T-helper 17 cell (primary cell): ENCODE data around the gene XCR1. TPM values are rescaled to one million over a fixed set of nuclear protein-coding genes. Genes with fewer than 3 reads are reported as not detected.
"Not testable (repeated sequence)": the region's sequence is repeated elsewhere in the genome, so short reads cannot be mapped to it uniquely, and the experiment has no call there.

Source experiments
- ATAC-seq: fragments of 150-1000 bp; cut with Tn5 transposase; 2 replicates; pipeline ENCODE4 v1.10.0; 2021; ENCODE audit warnings: mild to moderate bottlenecking, moderate library complexity
- DNase-seq, 3 donors: peaks; one replicate each; pipeline versions ENCODE4 v3.0.0 to v3.0.0-alpha.2; 2020 to 2021
- H3K9me3 ChIP-seq: one replicate; pipeline ENCODE4 v1.7.0; 2013; ENCODE audit warnings: low read length, mild to moderate bottlenecking; ENCODE audit not compliant: control insufficient read depth, poor library complexity, severe bottlenecking
- H3K27ac Mint-ChIP-seq: one replicate; pipeline ENCODE4 v1.8.0; 2022; ENCODE audit warnings: mild to moderate bottlenecking, moderate library complexity, mixed read lengths
- H3K27me3 Mint-ChIP-seq: one replicate; pipeline ENCODE4 v1.8.0; 2022; ENCODE audit warnings: mixed read lengths
- H3K36me3 Mint-ChIP-seq: one replicate; pipeline ENCODE4 v1.8.0; 2022; ENCODE audit warnings: low read depth, mixed read lengths
- H3K4me1 Mint-ChIP-seq: one replicate; pipeline ENCODE4 v1.8.0; 2022; ENCODE audit warnings: mild to moderate bottlenecking, mixed read lengths
- H3K4me3 Mint-ChIP-seq: one replicate; pipeline ENCODE4 v1.8.0; 2022; ENCODE audit warnings: mild to moderate bottlenecking, moderate library complexity, mixed read lengths
- total RNA-seq, 4 donors: library from RNA in 2 of 4; stranded (reverse) in 2 of 4; gene quantifications; one replicate each; pipeline ENCODE4 v1.2.3 and lab custom pipeline; 2022 to 2026

Gene XCR1
- total RNA-seq, 2 donors from 2014 or later = 0.08 TPM; not detected in 1

GRCh38 chr3:46010519-46011113 lies 16.7 kb downstream of the XCR1 start:
- no peak overlapping the region for H3K27ac Mint-ChIP-seq

DNA sequence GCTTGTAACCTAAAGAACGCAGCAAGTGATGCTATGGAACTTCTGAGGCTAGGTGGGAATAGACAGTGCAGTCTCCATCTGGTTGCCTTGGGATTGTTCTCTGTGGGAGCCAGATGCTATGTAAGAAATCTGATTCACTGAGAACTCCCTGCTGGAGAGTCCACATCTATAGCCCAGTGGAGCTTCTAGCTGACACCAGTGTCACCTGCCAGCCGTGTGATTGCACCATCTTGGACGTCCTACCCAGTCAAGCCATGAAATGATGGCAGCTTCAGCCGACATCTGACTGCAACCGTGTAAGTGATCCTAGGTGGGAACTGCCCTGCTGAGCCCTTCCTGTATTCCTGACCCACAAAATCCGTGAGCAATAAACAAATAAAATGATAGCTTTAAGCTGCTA lies 19.2 kb downstream of the XCR1 start:
- H3K9me3 ChIP-seq = no peaks in the 10 kb centered on the region
- no peak overlapping the region for H3K27ac Mint-ChIP-seq
- no peaks in the 10 kb centered on the region for H3K36me3 Mint-ChIP-seq
- H3K27me3 Mint-ChIP-seq = no peaks in the 10 kb centered on the region
- DNase-seq (no peak), ATAC-seq (no peak)
- no peak overlapping the region for H3K4me3 Mint-ChIP-seq
- H3K4me1 Mint-ChIP-seq = peaks cover 5% of the 10 kb centered on the region

More at GRCh38 chr3:46010519-46011113, 16.7 kb downstream of the XCR1 start:
- Mint-ChIP-seq H3K36me3 (no peaks in the 10 kb centered on the region), H3K4me3 (no peak overlapping the region), H3K27me3 (no peaks in the 10 kb centered on the region), H3K4me1 (peaks cover 5% of the 10 kb centered on the region)
- ATAC-seq = no peak
- no peak for DNase-seq
- H3K9me3 ChIP-seq = no peaks in the 10 kb centered on the region

- no peaks in the 10 kb centered on the region for H3K9me3 ChIP-seq
- Mint-ChIP-seq H3K4me3 (no peak overlapping the region), H3K36me3 (no peaks in the 10 kb centered on the region), H3K27me3 (no peaks in the 10 kb centered on the region), H3K27ac (no peak overlapping the region), H3K4me1 (peaks cover 5% of the 10 kb centered on the region)
- no peak for ATAC-seq
- DNase-seq = no peak
These were observed 20.0 kb downstream of the XCR1 start for GRCh38 chr3:46007280-46007679.

- Mint-ChIP-seq H3K27me3 (no peaks in the 10 kb centered on the region), H3K36me3 (no peaks in the 10 kb centered on the region), H3K4me1 (peaks cover 5% of the 10 kb centered on the region), H3K27ac (no peak overlapping the region), H3K4me3 (no peak overlapping the region)
- H3K9me3 ChIP-seq = no peaks in the 10 kb centered on the region
- ATAC-seq (no peak), DNase-seq (no peak)
These were observed 20.8 kb downstream of the XCR1 start for GRCh38 chr3:46006238-46007032.

GRCh38 chr3:46003706-46004105 lies 23.6 kb downstream of the XCR1 start:
- H3K4me3 Mint-ChIP-seq, DNase-seq, H3K27ac Mint-ChIP-seq, H3K36me3 Mint-ChIP-seq, H3K9me3 ChIP-seq, ATAC-seq, H3K27me3 Mint-ChIP-seq, H3K4me1 Mint-ChIP-seq: not testable (repeated sequence)

- Mint-ChIP-seq H3K27ac (no peak overlapping the region), H3K27me3 (no peaks in the 10 kb centered on the region), H3K4me3 (no peak overlapping the region), H3K4me1 (peaks cover 8% of the 10 kb centered on the region), H3K36me3 (no peaks in the 10 kb centered on the region)
- ATAC-seq = no peak
- H3K9me3 ChIP-seq = no peaks in the 10 kb centered on the region
- DNase-seq = no peak
These were observed 26.1 kb downstream of the XCR1 start for GRCh38 chr3:46001178-46001577.

DNA sequence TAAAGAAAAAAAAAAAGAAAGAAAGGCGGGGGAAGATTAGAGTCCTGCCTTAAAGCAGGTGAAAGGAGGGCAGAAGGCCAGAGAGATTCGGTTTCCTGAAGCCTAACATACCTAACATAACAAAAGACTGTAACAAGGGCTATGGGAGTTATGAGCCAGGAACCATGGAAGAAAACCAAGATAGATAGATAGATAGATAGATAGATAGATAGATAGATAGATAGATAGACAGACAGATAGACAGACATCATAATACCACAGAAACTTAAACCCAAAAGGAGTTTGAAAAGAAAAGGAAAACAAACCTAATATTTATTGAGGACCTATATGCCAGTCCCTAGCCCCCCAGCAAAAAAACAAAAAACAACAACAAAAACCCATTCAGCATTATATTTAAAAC lies 29.3 kb downstream of the XCR1 start:
- Mint-ChIP-seq H3K4me1 (peaks cover 20% of the 10 kb centered on the region), H3K4me3 (no peak overlapping the region), H3K27me3 (no peaks in the 10 kb centered on the region), H3K27ac (no peak overlapping the region), H3K36me3 (no peaks in the 10 kb centered on the region)
- ATAC-seq (no peak), DNase-seq (no peak)
- H3K9me3 ChIP-seq = no peaks in the 10 kb centered on the region

- H3K4me1 Mint-ChIP-seq = peaks cover 25% of the 10 kb centered on the region
- H3K9me3 ChIP-seq, H3K4me3 Mint-ChIP-seq, H3K36me3 Mint-ChIP-seq, H3K27ac Mint-ChIP-seq, H3K27me3 Mint-ChIP-seq, DNase-seq, ATAC-seq: not testable (repeated sequence)
These were observed 29.8 kb downstream of the XCR1 start for GRCh38 chr3:45997499-45997898.

GRCh38 chr3:45995236-45996192 lies 31.8 kb downstream of the XCR1 start, which contains the start of gene FYCO1:
FYCO1 (minus strand) TSS chr3:45995824; CDS start chr3:45984910, 10,914 bp downstream.
- H3K9me3 ChIP-seq = no peaks in the 10 kb centered on the region
- H3K4me3 Mint-ChIP-seq = peak within 1 kb of the TSS; percentile 88
- no peaks in the 10 kb centered on the region for H3K36me3 Mint-ChIP-seq
- ATAC-seq = peak; percentile 87
- peak; percentile 74 to 79 (median 76) for DNase-seq
- H3K27me3 Mint-ChIP-seq = no peaks in the 10 kb centered on the region
- H3K4me1 Mint-ChIP-seq = peaks cover 39% of the 10 kb centered on the region
- H3K27ac Mint-ChIP-seq = peak within 1 kb of the TSS; percentile 79

- DNase-seq (peak in 2 of 3 donors; percentile 19 to 27), ATAC-seq (peak; percentile 24)
- H3K4me3 Mint-ChIP-seq = peak overlapping the region; percentile 88
- H3K4me1 Mint-ChIP-seq = peaks cover 45% of the 10 kb centered on the region
- no peaks in the 10 kb centered on the region for H3K27me3 Mint-ChIP-seq
- H3K36me3 Mint-ChIP-seq = no peaks in the 10 kb centered on the region
- peak overlapping the region; percentile 79 for H3K27ac Mint-ChIP-seq
- H3K9me3 ChIP-seq = no peaks in the 10 kb centered on the region
These were observed 32.7 kb downstream of the XCR1 start for GRCh38 chr3:45994419-45995235.

DNA sequence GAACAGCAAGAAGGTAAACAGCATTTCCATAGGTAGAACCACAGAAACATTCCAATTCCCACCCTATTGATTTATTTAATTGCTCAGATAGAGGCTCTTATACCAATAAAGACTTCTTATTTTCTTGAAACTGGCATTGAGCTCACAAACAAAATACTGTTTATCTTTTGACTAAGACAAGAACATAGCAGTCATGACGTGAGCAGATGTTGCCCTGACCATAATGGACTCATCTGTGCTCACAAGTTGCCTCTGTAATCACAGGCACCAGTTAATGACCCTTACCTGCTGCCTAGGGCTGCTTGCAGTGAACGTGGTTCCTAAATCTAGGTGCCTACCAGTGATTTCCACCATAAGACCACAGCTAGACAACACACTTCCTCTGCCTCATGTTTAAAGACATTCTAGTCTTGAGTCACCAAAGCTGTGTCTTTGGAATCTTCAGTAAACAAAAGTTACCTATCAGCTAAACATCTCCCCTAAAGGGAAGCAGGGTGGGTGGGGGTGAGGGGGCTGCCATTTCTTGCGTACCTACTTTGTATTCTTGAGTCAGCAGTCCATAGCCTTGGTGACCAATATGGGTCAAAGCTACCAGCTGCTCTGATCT lies 33.8 kb downstream of the XCR1 start:
- H3K9me3 ChIP-seq = no peaks in the 10 kb centered on the region
- peak overlapping the region; percentile 79 for H3K27ac Mint-ChIP-seq
- peaks cover 51% of the 10 kb centered on the region for H3K4me1 Mint-ChIP-seq
- no peaks in the 10 kb centered on the region for H3K36me3 Mint-ChIP-seq
- no peaks in the 10 kb centered on the region for H3K27me3 Mint-ChIP-seq
- peak in 2 of 3 donors; percentile 16 to 55 for DNase-seq
- H3K4me3 Mint-ChIP-seq = peak overlapping the region; percentile 64
- ATAC-seq = peak; percentile 59

DNA sequence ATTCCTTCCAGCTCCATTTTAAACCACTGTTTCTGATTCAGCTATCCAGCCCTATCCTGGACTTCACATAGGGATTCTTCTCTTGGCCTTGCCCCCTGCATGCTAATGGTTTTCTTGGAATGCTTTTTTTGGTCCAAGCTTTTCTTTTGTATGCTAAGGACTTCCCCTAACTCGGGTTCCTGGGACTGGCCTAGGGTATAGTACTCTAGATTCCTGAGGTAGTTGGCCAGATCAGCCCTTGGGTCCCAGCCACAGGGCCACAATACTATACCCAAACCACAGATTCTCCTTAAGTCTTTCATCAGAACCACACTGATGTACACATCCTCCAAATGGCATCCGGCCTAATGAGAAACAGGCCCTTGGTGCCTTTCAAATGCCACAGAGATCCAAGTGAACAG lies 34.5 kb downstream of the XCR1 start:
- peak overlapping the region; percentile 64 for H3K4me3 Mint-ChIP-seq
- H3K27ac Mint-ChIP-seq = peak overlapping the region; percentile 79
- H3K4me1 Mint-ChIP-seq = peaks cover 55% of the 10 kb centered on the region
- DNase-seq = no peak
- H3K9me3 ChIP-seq = no peaks in the 10 kb centered on the region
- no peaks in the 10 kb centered on the region for H3K27me3 Mint-ChIP-seq
- no peaks in the 10 kb centered on the region for H3K36me3 Mint-ChIP-seq
- ATAC-seq = no peak
